HPDE6-E6E7 (cell line): ENCODE measurements around the gene DENND1A.

Experiments used
- DNase-seq: peaks from one replicate; pipeline ENCODE4 v3.0.0; 2011; ENCODE audit warnings: missing footprints; ENCODE audit errors: extremely low spot score

Gene DENND1A

GRCh38 chr9:123772967-123773366 is 157.0 kb downstream of the DENND1A start:
- DNase-seq, result no peak

- no peak for DNase-seq
Measured at GRCh38 chr9:123772374-123772773, 157.6 kb downstream of the DENND1A start.

GRCh38 chr9:123771690-123772089 is 158.2 kb downstream of the DENND1A start:
- DNase-seq, result no peak

- DNase-seq, result no peak
Measured at GRCh38 chr9:123769719-123770118, 160.2 kb downstream of the DENND1A start.

- DNase-seq, result no peak
Measured at GRCh38 chr9:123763910-123764588, 165.9 kb downstream of the DENND1A start.

GRCh38 chr9:123761905-123762605 is 167.9 kb downstream of the DENND1A start:
- DNase-seq, result no peak

GRCh38 chr9:123757960-123758359 is 172.0 kb downstream of the DENND1A start:
- no peak for DNase-seq

GRCh38 chr9:123757547-123757946 is 172.4 kb downstream of the DENND1A start:
- no peak for DNase-seq

GRCh38 chr9:123756484-123757106 is 173.3 kb downstream of the DENND1A start:
- no peak for DNase-seq

GRCh38 chr9:123753669-123754258 is 176.2 kb downstream of the DENND1A start:
- DNase-seq, result no peak

- DNase-seq, result no peak
Measured at GRCh38 chr9:123753016-123753415, 176.9 kb downstream of the DENND1A start.

- peak; percentile 7 for DNase-seq
Measured at GRCh38 chr9:123749580-123750202, 180.2 kb downstream of the DENND1A start.

- DNase-seq, result no peak
Measured at GRCh38 chr9:123746765-123747164, 183.2 kb downstream of the DENND1A start.

GRCh38 chr9:123745933-123746332 is 184.0 kb downstream of the DENND1A start:
- DNase-seq, result no peak

GRCh38 chr9:123745451-123745850 is 184.5 kb downstream of the DENND1A start:
- DNase-seq, result no peak

- no peak for DNase-seq
Measured at GRCh38 chr9:123743737-123744136, 186.2 kb downstream of the DENND1A start.

- DNase-seq, result no peak
Measured at GRCh38 chr9:123742009-123742767, 187.7 kb downstream of the DENND1A start.

GRCh38 chr9:123741214-123741613 is 188.7 kb downstream of the DENND1A start:
- DNase-seq, result no peak

- no peak for DNase-seq
Measured at GRCh38 chr9:123739902-123740301, 190.0 kb downstream of the DENND1A start.

GRCh38 chr9:123739387-123739786 is 190.5 kb downstream of the DENND1A start:
- no peak for DNase-seq

- DNase-seq, result no peak
Measured at GRCh38 chr9:123738648-123739047, 191.3 kb downstream of the DENND1A start.
